ENCODE results near the gene ARHGEF9.

ARHGEF9 gene

DNA sequence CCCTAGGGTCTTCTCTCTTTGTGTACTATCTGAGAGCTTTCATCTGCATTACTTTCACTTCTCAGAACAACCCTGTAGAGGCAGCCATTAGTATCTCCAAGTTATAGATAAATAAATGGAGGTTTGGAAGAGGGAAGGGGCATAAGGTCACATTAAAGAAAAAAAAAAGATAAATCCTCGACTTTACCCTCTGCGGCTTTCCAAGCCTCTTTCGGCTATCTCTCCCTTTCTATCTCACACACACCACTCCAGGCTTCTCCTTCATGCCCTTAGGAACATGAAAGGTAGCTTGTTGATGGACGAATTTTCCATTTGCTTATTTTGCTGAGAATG is 660 bp upstream of the ARHGEF9 start:
- TF ChIP-seq, protein P1, sequence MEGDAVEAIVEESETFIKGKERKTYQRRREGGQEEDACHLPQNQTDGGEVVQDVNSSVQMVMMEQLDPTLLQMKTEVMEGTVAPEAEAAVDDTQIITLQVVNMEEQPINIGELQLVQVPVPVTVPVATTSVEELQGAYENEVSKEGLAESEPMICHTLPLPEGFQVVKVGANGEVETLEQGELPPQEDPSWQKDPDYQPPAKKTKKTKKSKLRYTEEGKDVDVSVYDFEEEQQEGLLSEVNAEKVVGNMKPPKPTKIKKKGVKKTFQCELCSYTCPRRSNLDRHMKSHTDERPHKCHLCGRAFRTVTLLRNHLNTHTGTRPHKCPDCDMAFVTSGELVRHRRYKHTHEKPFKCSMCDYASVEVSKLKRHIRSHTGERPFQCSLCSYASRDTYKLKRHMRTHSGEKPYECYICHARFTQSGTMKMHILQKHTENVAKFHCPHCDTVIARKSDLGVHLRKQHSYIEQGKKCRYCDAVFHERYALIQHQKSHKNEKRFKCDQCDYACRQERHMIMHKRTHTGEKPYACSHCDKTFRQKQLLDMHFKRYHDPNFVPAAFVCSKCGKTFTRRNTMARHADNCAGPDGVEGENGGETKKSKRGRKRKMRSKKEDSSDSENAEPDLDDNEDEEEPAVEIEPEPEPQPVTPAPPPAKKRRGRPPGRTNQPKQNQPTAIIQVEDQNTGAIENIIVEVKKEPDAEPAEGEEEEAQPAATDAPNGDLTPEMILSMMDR (IDR thresholded peaks at IDR 0.05; ENCODE audit: control extremely low read depth, extremely low read depth, low read depth, missing control alignments), result no peak
- ChIA-PET POLR2A (no interaction called here), CTCF (interaction anchor here (1.3 kb wide), 1 partner anchor 24 kb away, joined by 3 read pairs; no protein-coding TSS in a partner anchor)
- no peak for DNase-seq (ENCODE audit: extremely low spot score)

DNA sequence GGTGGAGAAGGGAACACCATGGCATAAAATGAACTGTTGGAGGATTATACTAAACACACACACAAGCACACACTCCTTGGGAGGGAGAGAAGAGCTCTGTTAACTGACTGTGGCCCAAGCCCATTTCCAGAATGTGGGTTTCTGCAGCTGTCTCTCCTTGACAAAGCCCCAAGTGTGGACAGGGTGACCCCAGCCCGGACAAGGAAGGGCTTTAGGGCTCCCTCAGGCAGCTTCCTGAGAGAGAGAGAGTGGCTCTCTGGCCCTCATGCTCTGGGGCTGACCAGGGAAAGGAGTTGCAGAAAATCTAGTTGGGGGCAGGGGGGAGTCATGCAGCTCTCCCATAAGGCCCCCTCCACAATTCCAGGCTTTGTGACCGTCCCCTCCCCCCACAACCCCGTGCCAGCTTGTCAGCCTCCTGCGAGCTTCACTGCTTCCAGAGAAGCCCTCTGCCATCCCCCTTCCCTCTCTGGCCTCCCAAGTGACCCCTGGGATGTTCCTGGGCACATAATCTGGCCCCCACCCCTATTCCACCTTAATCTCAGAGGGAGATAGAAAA is 590 bp downstream of the ARHGEF9 start:
- TF ChIP-seq, protein P1 (IDR thresholded peaks at IDR 0.05; ENCODE audit: control extremely low read depth, extremely low read depth, low read depth, missing control alignments), result no peak
- no peak for DNase-seq (ENCODE audit: extremely low spot score)
- POLR2A ChIA-PET, result no interaction called here
- CTCF ChIA-PET, result interaction anchor here (1.3 kb wide), 1 partner anchor 22 kb away, joined by 3 read pairs; no protein-coding TSS in a partner anchor

DNA sequence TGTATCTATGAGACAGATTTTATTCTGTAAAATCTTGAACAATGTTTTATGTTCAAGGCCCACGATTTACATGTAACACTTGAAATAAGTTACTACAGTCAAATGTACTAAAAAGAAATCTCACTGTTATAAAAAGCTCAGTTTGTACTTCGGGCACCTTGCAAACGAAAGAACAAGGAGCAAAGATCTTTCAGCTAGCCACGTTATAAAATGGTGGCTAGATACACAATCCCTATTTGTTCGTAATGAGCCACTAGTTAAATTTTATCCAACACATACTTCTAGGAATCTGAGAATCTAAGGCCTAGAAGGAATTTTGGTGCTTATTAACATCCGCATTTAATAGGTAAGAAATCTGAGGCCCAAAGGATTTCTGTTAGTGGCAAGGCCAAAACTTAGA is 2.5 kb downstream of the ARHGEF9 start:
- CTCF ChIA-PET, result no interaction called here
- POLR2A ChIA-PET, result no interaction called here
- TF ChIP-seq, protein P1 (IDR thresholded peaks at IDR 0.05; ENCODE audit: control extremely low read depth, extremely low read depth, low read depth, missing control alignments), result no peak
- DNase-seq (ENCODE audit: extremely low spot score), result no peak

- ChIA-PET CTCF (interaction anchor here (1.3 kb wide), 1 partner anchor 9 kb away, joined by 3 read pairs; no protein-coding TSS in a partner anchor), POLR2A (no interaction called here)
- TF ChIP-seq, protein P1 (IDR thresholded peaks at IDR 0.05; ENCODE audit: control extremely low read depth, extremely low read depth, low read depth, missing control alignments), result no peak
- no peak for DNase-seq (ENCODE audit: extremely low spot score)
Observed at GRCh38 chrX:63768760-63769159, 16.3 kb downstream of the ARHGEF9 start.

GRCh38 chrX:63765712-63766111 is 19.3 kb downstream of the ARHGEF9 start:
- no peak for DNase-seq (ENCODE audit: extremely low spot score)
- CTCF ChIA-PET, result interaction anchor here (0.9 kb wide), 1 partner anchor 108 kb away, joined by 3 read pairs; no protein-coding TSS in a partner anchor
- TF ChIP-seq, protein P1 (IDR thresholded peaks at IDR 0.05; ENCODE audit: control extremely low read depth, extremely low read depth, low read depth, missing control alignments), result no peak
- POLR2A ChIA-PET, result no interaction called here

- ChIA-PET POLR2A (no interaction called here), CTCF (interaction anchor here (0.9 kb wide), 1 partner anchor 107 kb away, joined by 3 read pairs; no protein-coding TSS in a partner anchor)
- TF ChIP-seq, protein P1 (IDR thresholded peaks at IDR 0.05; ENCODE audit: control extremely low read depth, extremely low read depth, low read depth, missing control alignments), result no peak
- no peak for DNase-seq (ENCODE audit: extremely low spot score)
Observed at GRCh38 chrX:63764946-63765345, 20.1 kb downstream of the ARHGEF9 start.
